Activated CD4-positive, alpha-beta T cell treated with anti-CD3 and anti-CD28 coated beads, Interleukin-2, Interleukin-4, amounts not matched to agents 100 ng/mL and 50 ng/mL, durations not matched to agents 16 hours and 8 hours (primary cell): ENCODE measurements around the gene TKT.

ENCODE experiments used
- DNase-seq: peaks from one replicate; pipeline ENCODE4 v3.0.0-alpha.2; 2020; ENCODE audit warnings: low spot score

TKT gene

GRCh38 chr3:53240989-53241972, 14.5 kb downstream of the TKT start:
- no peak for DNase-seq

DNA sequence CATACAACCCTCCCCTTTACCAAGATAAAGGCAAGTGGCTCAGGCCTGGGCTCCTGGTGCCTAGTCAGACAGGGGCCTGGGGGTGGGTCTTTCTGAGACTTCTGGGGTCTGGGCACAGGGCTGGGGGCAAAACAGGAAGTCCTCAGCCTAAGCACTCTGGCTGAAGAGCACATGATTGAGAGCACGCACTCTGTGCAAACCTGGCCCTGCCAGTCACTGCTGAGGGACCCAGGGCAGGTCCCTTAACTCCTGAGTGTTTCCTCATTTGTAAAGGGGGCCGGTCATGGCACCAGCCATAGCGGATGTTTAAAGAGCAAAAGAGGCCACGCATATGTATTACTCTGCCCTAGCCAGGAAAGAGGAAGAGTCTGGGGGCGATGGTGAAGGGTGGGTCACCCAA, 16.0 kb downstream of the TKT start:
- DNase-seq = no peak

- no peak for DNase-seq
These were observed 16.9 kb downstream of the TKT start for GRCh38 chr3:53238886-53239285.

DNA sequence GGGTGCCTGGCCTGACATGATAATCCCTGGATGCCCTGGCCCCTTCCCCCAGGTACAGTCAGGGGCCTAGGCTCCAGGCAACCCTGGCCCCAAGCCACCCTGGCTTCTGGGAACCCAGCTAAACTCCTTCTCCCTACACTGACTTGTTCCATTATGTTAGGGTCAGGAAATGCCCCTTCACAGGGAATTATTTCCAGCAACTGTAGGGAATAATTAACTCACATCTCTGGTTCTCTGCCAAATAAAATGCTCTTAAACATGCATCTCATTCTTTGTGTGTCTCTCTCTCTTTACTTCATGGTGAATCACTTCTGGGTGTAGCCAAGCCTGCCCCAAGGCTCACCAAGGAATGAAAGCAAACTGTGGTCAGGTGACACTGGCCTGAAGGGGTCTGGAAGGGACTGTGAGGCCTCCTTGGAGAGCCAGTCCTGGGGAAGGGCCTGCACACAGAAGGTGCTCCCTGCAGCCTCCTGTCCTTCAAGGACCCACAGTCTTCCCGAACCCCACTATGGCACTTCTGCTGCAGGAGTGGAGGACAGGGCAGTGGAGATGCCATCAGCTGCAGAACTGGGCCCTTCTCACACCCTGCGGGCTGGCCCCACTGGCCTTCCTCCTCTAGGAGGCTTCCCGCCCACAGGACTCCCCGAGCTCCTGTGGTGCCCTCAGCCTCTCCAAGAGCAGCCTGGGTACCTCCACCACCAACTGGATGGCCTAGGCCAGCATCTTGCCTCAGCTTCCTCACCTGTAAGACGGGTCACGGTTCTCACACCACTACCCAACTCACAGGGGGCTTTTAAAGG, 17.6 kb downstream of the TKT start:
- DNase-seq = no peak

- no peak for DNase-seq
These were observed 19.5 kb downstream of the TKT start for GRCh38 chr3:53236112-53236841.

DNA sequence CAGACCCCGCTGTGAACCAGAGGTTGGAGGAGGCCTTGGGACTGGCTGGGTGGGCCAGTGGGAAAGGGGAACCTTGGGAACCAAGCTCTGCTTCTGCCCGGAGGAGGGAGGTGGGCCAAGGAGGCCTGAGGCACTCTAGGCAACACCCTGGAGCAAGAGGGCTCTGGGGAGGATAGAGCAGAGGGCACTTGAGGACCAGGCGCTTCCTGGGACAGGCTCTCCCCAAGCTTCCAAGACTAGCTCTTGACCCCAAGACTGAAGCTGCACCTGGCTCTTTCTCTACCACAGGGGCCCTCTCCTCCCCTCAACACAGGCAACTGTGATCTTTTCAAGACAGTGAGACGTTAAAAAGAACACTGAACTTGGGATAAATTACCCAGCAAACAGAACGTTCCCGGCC, 20.3 kb downstream of the TKT start:
- no peak for DNase-seq

DNA sequence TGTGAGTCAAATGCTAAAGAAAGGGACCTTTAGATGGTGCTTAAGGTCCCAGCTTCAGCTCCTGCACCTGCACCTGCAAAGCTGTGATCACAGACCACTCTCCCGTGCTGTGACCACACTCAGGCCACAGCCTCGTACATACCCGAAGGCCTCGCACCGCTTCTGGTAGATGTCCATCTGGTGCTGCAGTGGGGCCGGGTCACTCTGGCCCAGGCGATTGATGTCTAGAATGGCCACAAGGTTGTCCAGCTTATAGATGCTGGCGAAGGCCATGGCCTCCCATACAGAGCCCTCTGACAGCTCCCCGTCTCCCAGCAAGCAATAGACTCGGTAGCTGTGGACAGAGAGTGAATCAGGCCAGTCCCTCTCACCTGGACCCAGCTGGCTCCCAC, 21.0 kb downstream of the TKT start:
- DNase-seq = no peak

DNA sequence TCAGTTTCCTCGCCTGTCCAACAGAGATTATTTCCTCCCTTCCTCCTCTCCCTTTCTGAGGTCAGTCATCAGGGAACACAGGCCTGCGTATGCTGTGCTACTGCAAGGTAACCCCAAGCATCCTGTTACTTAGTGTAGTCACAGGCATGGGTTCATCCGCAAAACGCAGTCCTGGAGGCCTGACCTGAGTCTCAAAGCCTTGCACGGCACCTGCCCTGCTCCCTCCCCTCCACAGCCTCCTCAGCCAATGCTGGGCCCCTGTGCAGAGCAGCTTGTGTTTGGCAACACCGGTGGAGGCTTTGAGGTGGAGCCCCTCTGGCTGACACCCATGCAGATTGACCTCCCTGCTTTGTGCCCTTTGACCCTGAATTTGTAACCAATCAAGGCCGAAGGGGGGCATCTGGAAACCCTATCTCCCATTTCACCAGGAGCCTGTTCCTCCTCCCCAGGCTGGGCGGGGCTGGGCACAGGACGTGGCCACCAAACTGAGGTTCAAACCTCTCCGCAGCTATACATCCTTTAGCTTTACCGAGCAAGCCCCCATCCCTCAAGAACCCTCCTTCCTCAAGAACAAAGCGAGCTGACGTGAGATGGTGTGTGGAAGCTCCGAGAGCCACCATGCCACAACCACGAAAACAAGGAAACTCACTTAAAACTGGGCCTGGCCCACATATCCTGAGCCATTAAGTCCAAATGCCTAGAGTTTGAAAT, 21.5 kb downstream of the TKT start:
- DNase-seq = no peak

DNA sequence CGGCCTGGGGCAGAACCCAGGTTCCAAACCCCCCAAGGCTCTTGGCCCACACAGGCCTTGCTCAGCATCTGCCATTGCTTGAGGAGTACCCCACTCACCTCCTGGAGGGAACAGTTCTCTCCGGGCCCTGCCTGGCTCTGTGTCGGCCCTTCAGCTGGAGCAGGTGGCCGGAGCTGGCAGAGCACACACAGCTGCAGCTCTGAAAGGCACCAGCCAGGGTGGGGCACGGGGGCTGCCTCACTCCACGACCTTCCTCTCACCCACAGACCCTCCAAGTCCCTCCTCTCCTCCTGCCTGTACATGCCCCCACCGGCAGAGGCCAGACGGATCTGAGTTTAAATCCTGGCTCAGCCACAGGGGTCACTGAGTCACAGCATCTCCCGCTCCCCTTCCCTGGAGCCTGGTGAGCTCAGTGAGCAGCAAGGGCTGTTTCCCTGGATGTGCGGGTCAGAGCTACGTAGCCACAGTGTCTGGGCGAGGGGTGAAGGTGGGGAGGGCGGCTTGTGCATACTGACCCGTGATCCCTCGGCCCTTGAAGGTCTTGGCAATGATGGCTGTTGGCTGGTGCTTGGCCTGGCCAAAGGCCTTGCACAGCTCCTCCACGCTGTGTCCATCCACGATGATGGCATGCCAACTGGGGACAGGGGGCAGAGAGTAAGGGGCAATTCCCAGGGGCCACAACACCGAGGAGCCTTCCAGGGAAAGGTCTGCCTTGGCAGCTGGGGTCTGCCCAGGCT, 23.0 kb downstream of the TKT start:
- DNase-seq = no peak

DNA sequence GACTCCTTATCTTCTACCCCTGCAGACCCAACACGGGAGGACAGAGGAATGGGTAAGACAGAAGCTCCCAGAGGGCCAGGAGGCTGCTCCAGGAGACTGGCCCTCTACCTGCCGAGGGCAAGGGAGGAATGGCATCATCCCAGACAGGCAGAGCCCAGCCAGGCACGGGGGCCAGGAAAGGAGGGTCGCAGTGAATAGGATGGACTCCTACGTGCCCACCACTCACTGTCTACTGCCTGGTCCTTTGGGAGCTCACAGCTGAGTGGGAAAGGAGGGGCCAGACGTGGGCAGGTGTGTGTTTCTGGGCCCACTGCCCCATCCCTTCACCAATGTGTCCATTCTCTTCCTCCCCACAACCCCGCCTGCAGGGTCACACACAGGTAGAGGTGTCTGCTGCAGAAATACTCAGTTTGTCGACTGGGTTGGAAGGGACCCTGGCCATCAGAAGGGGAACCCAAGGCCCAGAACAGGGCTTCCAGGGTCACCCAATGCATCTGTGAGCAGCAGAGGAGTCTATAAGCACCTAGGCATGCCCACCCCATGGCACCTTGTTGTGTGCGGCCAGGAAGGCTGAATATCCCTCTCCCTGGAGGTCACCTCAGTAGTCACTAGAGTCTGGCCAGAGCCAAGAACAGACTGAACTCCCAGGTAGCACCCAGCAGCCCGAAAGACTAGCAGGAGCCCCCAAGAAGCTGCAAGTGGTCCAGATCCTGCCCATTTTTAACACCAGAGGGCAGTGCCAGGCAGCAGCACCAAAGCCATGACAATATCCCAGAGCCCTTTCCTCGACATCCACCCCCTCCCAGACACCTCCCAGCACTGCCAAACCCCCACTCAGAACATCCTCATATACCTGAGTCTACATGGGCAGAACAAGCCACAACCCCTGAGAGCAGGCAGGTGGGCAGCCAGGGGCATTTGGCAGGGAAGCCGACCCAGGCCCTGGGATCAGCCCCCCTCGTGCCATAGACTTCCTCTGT, 24.0 kb downstream of the TKT start:
- no peak for DNase-seq

DNA sequence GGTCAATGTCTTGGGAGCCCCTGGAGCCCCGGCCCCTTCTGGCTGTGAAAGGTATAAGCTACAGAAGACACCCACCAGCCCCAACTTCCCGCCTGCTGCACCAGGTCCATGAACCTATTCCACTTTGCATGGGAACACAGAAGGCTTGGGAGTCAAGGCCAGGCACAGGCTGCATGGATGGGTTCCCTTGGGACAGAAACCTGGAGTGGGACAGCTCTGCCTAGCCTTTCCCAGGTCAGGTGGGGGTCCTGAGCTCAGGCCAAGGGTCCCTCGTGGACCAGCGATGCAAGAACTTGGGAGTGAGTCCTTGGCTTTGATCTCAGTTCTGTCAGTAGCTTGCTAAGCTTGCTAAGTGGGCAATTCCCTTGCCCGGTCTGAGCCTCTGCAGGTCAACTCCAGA, 25.0 kb downstream of the TKT start:
- DNase-seq = no peak

GRCh38 chr3:53230041-53230621, 25.7 kb downstream of the TKT start:
- no peak for DNase-seq

GRCh38 chr3:53229606-53230005, 26.2 kb downstream of the TKT start:
- DNase-seq = no peak

GRCh38 chr3:53229171-53229570, 26.7 kb downstream of the TKT start:
- no peak for DNase-seq

DNA sequence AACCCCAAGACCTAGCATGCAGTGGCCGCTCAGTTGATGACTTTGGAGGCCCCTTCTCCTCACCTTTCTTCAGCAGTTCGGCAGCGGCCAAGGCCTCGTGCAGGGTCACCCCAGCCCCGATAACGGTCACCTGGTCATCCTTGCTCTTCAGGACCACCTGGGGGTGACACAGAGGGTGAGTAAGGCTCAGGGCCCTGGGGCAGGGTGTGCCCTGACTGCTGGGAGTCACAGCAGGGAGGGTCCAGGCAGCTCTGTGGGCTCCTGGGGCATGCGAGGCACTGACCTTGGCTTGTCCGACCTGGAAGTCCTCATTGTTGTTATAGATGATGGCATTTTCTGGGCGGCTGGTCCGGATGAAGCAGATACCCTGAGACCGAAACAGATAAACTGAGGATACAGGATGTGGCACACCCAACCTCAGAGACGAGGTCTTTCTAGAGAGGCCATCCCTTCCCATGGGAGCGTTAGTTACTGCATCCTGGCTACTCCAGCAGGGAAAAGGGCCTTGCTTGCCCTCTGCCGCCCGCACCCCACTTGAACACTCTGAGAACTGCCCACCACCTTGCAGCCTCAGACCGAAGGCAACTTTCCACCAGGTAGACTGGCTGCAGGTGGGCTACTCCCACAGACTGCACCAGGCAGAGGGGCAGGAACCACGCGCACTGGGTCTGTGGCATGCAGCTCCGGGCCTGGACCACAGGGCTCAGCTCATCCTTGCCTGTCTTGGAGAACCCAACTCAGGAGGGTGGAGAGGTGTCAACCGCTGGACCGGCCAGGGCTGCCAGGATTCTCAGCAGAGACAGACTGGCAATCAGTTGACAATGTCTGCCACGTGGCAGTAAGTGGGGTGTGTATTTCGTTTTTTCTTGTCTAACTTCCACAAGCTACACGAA, 27.6 kb downstream of the TKT start:
- no peak for DNase-seq

GRCh38 chr3:53226841-53227407, 28.9 kb downstream of the TKT start:
- no peak for DNase-seq

DNA sequence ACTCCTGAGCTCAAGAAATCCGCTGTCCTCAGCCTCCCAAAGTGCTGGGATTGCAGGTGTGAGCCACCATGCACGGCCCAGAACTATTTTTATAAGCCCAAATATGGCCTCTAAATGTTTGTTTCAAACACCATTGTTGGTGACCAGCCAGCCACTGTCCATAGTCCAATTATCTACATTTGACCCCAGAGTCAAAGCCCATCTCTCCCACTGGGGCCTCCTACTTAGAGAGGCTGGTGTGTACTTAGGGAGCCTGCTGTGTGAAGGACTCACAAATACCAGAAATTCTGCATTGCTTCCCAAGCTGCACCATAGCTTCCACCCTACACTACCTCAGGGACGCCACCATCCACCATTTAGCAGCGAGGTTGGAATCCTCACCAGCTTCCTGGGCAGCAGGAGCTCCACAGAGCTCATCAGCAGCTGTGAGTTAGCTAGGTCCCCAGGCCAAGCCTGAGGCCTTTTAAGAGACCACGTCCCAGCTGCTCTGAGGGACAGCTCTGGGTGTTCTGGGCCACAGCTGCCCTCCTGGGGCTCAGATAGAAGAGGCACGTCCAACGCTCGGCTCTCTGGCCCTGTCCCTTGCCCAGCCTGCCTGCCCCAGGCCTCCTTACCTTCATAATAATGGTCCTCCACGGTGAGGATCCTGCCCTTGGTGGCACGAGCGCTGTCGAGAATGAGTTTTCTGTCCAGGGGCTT, 29.5 kb downstream of the TKT start:
- DNase-seq = no peak
